HG02571 (cell line): ENCODE measurements around the gene DELE1.

Experiments
- ATAC-seq: cut with Tn5 transposase; IDR thresholded peaks from one replicate; pipeline ENCODE4 v1.9.1; 2021; ENCODE audit warnings: mild to moderate bottlenecking, moderate library complexity; ENCODE audit not compliant: unreplicated experiment

DELE1 gene

GRCh38 chr5:141952020-141952419 lies 28.3 kb downstream of the DELE1 start:
- ATAC-seq: no peak

- no peak for ATAC-seq
Observed at GRCh38 chr5:141954194-141954593, 30.5 kb downstream of the DELE1 start.

- no peak for ATAC-seq
Observed at GRCh38 chr5:141957367-141957996, 33.8 kb downstream of the DELE1 start.

- ATAC-seq: no peak
Observed at GRCh38 chr5:141958113-141958512, 34.4 kb downstream of the DELE1 start, which contains the start of gene PCDH12. PCDH12 (minus strand) TSS chr5:141958202; CDS start chr5:141957851, 351 bp downstream.

- no peak for ATAC-seq
Observed at GRCh38 chr5:141958546-141959172, 35.0 kb downstream of the DELE1 start.

- ATAC-seq: no peak
Observed at GRCh38 chr5:141960018-141960417, 36.3 kb downstream of the DELE1 start.

GRCh38 chr5:141960449-141961323 lies 37.0 kb downstream of the DELE1 start:
- peak; percentile 92 for ATAC-seq

GRCh38 chr5:141961466-141961865 lies 37.8 kb downstream of the DELE1 start:
- no peak for ATAC-seq

- no peak for ATAC-seq
Observed at GRCh38 chr5:141963701-141964100, 40.0 kb downstream of the DELE1 start.

- ATAC-seq: no peak
Observed at GRCh38 chr5:141965071-141965470, 41.4 kb downstream of the DELE1 start.

- no peak for ATAC-seq
Observed at GRCh38 chr5:141966275-141966962, 42.7 kb downstream of the DELE1 start.

- ATAC-seq: no peak
Observed at GRCh38 chr5:141966963-141967333, 43.3 kb downstream of the DELE1 start.

GRCh38 chr5:141968914-141969608 lies 45.4 kb downstream of the DELE1 start, which contains the start of gene RNF14:
RNF14 (plus strand) TSS chr5:141969105; CDS start chr5:141973589, 4,484 bp downstream.
- peak; percentile 91 for ATAC-seq

GRCh38 chr5:141969783-141970771 lies 46.4 kb downstream of the DELE1 start:
- ATAC-seq: peak; percentile 53

- no peak for ATAC-seq
Observed at GRCh38 chr5:141973871-141974595, 50.4 kb downstream of the DELE1 start.

- no peak for ATAC-seq
Observed at GRCh38 chr5:141976176-141976575, 52.5 kb downstream of the DELE1 start.

- ATAC-seq: no peak
Observed at GRCh38 chr5:141978389-141978788, 54.7 kb downstream of the DELE1 start.

GRCh38 chr5:141982626-141983025 lies 59.0 kb downstream of the DELE1 start:
- ATAC-seq: no peak

- ATAC-seq: no peak
Observed at GRCh38 chr5:141986072-141986471, 62.4 kb downstream of the DELE1 start.
